Activated T-cell treated with anti-CD3 and anti-CD28 coated beads, Interleukin-2, amount 50 U/mL, for 72 hours (primary cell): ENCODE data around the gene FEV. TPM values are rescaled to one million over a fixed set of nuclear protein-coding genes. Genes with fewer than 3 reads are reported as not detected.
"Not testable (repeated sequence)": the region's sequence is repeated elsewhere in the genome, so short reads cannot be mapped to it uniquely, and the experiment has no call there.

ENCODE experiments used
- ATAC-seq, 2 donors: fragments of 150-1000 bp; cut with Tn5 transposase; replicated peaks in 1 of 2; 2 replicates each; pipeline ENCODE4 v1.10.0; 2021; ENCODE audit warnings: moderate library complexity in 2 of 2, mild to moderate bottlenecking in 1 of 2
- DNase-seq, 2 donors: peaks; one replicate each; pipeline ENCODE4 v3.0.0; 2021 to 2022; ENCODE audit warnings: mixed read lengths in 1 of 2
- H3K27ac Mint-ChIP-seq: one replicate; pipeline ENCODE4 v1.8.0; 2022; ENCODE audit warnings: mild to moderate bottlenecking, moderate library complexity, mixed read lengths
- H3K27me3 Mint-ChIP-seq: one replicate; pipeline ENCODE4 v1.8.0; 2022; ENCODE audit warnings: low read depth, mixed read lengths
- H3K36me3 Mint-ChIP-seq, 2 donors: one replicate each; pipeline ENCODE4 v1.8.0; 2022; ENCODE audit warnings: mixed read lengths in 2 of 2, mild to moderate bottlenecking in 1 of 2; ENCODE audit not compliant: insufficient read depth in 2 of 2
- H3K4me1 Mint-ChIP-seq: one replicate; pipeline ENCODE4 v1.8.0; 2022; ENCODE audit warnings: low read depth, mixed read lengths
- H3K4me3 Mint-ChIP-seq, 2 donors: one replicate each; pipeline ENCODE4 v1.8.0; 2022; ENCODE audit warnings: mild to moderate bottlenecking in 2 of 2, mixed read lengths in 2 of 2, moderate library complexity in 2 of 2
- H3K9me3 Mint-ChIP-seq, 2 donors: one replicate each; pipeline ENCODE4 v1.8.0; 2022; ENCODE audit warnings: mixed read lengths in 2 of 2
- total RNA-seq, 2 donors: library from RNA; stranded (reverse); gene quantifications; one replicate each; pipeline ENCODE4 v1.2.3, GENCODE V29; 2022

FEV gene
- total RNA-seq, 2 donors from 2014 or later = not detected

GRCh38 chr2:218952160-218952559 lies 32.8 kb downstream of the FEV start:
- ATAC-seq (no peak), DNase-seq (no peak)
- Mint-ChIP-seq H3K9me3 (no peaks in the 10 kb centered on the region), H3K27ac (no peak overlapping the region), H3K4me3 (no peak overlapping the region), H3K4me1 (no peaks in the 10 kb centered on the region), H3K27me3 (peaks cover 28% of the 10 kb centered on the region), H3K36me3 (no peaks in the 10 kb centered on the region)

GRCh38 chr2:218946621-218947020 lies 38.4 kb downstream of the FEV start:
- Mint-ChIP-seq H3K27ac (no peak overlapping the region), H3K27me3 (peaks cover 37% of the 10 kb centered on the region), H3K36me3 (no peaks in the 10 kb centered on the region), H3K9me3 (no peaks in the 10 kb centered on the region), H3K4me1 (no peaks in the 10 kb centered on the region), H3K4me3 (no peak overlapping the region)
- DNase-seq (no peak), ATAC-seq (no peak)

DNA sequence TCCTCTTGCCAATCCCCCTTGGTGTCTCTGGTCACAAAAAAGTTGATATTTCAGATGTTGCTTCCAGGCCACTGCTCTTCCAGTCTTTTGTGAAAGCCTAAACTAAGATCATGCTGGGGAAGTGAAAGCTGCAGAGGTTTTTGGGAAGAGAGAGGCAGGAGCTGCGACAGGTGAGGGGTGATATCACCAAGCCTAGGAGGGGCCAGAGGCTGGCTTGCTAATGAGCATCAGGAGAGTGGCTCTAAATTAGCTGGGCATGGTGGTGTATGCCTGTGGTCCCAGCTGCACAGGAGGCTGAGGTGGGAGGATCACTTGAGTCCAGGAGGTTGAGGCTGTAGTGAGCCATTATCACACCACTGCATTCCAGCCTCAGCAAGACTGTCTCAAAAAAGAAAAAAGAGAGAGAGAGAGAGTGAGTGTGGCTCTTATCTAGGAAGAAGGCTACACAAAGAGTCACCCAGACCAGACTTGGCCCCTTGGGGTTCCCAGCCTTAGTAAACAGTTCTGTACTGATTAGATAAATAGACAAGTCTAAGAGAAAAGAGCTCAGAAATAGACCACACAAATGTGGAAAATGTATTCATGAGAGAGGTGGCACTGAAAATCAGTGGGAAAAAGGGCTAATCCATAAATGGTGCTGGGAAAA lies 40.1 kb downstream of the FEV start:
- no peak overlapping the region for H3K4me3 Mint-ChIP-seq
- ATAC-seq = no peak
- H3K27ac Mint-ChIP-seq = no peak overlapping the region
- peaks cover 48% of the 10 kb centered on the region for H3K27me3 Mint-ChIP-seq
- H3K36me3 Mint-ChIP-seq = no peaks in the 10 kb centered on the region
- no peaks in the 10 kb centered on the region for H3K4me1 Mint-ChIP-seq
- no peak for DNase-seq
- H3K9me3 Mint-ChIP-seq = no peaks in the 10 kb centered on the region

- not testable (repeated sequence) for H3K27ac Mint-ChIP-seq, H3K36me3 Mint-ChIP-seq, H3K4me1 Mint-ChIP-seq, H3K4me3 Mint-ChIP-seq, ATAC-seq, H3K9me3 Mint-ChIP-seq, DNase-seq
- H3K27me3 Mint-ChIP-seq = peaks cover 13% of the 10 kb centered on the region
Observed at GRCh38 chr2:218931751-218932150, 53.2 kb downstream of the FEV start.

Other genes with a start within 250 kb of the FEV start
- under 1 TPM; 0.30 to 0.31 TPM for gene CYP27A1, start 203.0 kb downstream of the FEV start, total RNA-seq
- not detected for gene PRKAG3, start 153.4 kb downstream of the FEV start, total RNA-seq
- gene WNT6, start 125.4 kb downstream of the FEV start, total RNA-seq = under 1 TPM; 0.19 TPM
- 1 to 10 TPM; 3.4 to 8.6 TPM for gene WNT10A, start 104.3 kb downstream of the FEV start, total RNA-seq
- not detected for gene CDK5R2, start 25.5 kb downstream of the FEV start, total RNA-seq
- not detected for gene CRYBA2, start 8.2 kb upstream of the FEV start, total RNA-seq
- not detected for gene CFAP65, start 56.3 kb upstream of the FEV start, total RNA-seq
- gene IHH, start 75.7 kb upstream of the FEV start, total RNA-seq = under 1 TPM; 0.12 to 0.14 TPM
- gene NHEJ1, start 175.6 kb upstream of the FEV start, total RNA-seq = 10 to 100 TPM; 19.8 to 21.1 TPM
- gene SLC23A3, start 184.8 kb upstream of the FEV start, total RNA-seq = 1 to 10 TPM; 3.1 to 4.0 TPM
- gene CNPPD1, start 191.7 kb upstream of the FEV start, total RNA-seq = 10 to 100 TPM; 53.5 to 54.5 TPM
- gene RETREG2, start 193.1 kb upstream of the FEV start, total RNA-seq = 10 to 100 TPM; 53.7 to 66.8 TPM
- 10 to 100 TPM; 45.5 to 47.7 TPM for gene ZFAND2B, start 221.6 kb upstream of the FEV start, total RNA-seq
- 1 to 10 TPM; 8.5 to 8.8 TPM for gene ABCB6, start 233.8 kb upstream of the FEV start, total RNA-seq
- gene ATG9A, start 244.5 kb upstream of the FEV start, total RNA-seq = 10 to 100 TPM; 48.5 to 51.4 TPM
- gene ANKZF1, start 244.6 kb upstream of the FEV start, total RNA-seq = 100 to 1,000 TPM; 101 to 117 TPM